HG03103 (cell line): ENCODE data around the gene DVL3.
"Not testable (repeated sequence)": the region's sequence is repeated elsewhere in the genome, so short reads cannot be mapped to it uniquely, and the experiment has no call there.

ENCODE experiments used
- ATAC-seq: cut with Tn5 transposase; IDR thresholded peaks from one replicate; pipeline ENCODE4 v1.9.1; 2021; ENCODE audit warnings: low read depth; ENCODE audit not compliant: unreplicated experiment

Gene DVL3

GRCh38 chr3:184155644-184156521 lies 706 bp downstream of the DVL3 start:
- ATAC-seq, result peak; percentile 8

GRCh38 chr3:184156522-184156955 lies 1.4 kb downstream of the DVL3 start:
- no peak for ATAC-seq

GRCh38 chr3:184157206-184157605 lies 2.0 kb downstream of the DVL3 start:
- no peak for ATAC-seq

- ATAC-seq, result no peak
Observed at GRCh38 chr3:184158404-184158803, 3.2 kb downstream of the DVL3 start.

- no peak for ATAC-seq
Observed at GRCh38 chr3:184160456-184160855, 5.3 kb downstream of the DVL3 start.

GRCh38 chr3:184162571-184163070 lies 7.4 kb downstream of the DVL3 start:
- ATAC-seq, result not testable (repeated sequence)

GRCh38 chr3:184164648-184165330 lies 9.6 kb downstream of the DVL3 start:
- no peak for ATAC-seq

GRCh38 chr3:184165543-184165942 lies 10.4 kb downstream of the DVL3 start:
- no peak for ATAC-seq

- no peak for ATAC-seq
Observed at GRCh38 chr3:184166671-184167070, 11.5 kb downstream of the DVL3 start.

- ATAC-seq, result no peak
Observed at GRCh38 chr3:184167786-184168185, 12.6 kb downstream of the DVL3 start.

GRCh38 chr3:184168363-184169120 lies 13.4 kb downstream of the DVL3 start:
- ATAC-seq, result no peak

GRCh38 chr3:184169896-184170875 lies 15.0 kb downstream of the DVL3 start:
- no peak for ATAC-seq

GRCh38 chr3:184171562-184171961 lies 16.4 kb downstream of the DVL3 start:
- no peak for ATAC-seq

GRCh38 chr3:184172681-184173373 lies 17.6 kb downstream of the DVL3 start:
- no peak for ATAC-seq

GRCh38 chr3:184173374-184173722 lies 18.2 kb downstream of the DVL3 start:
- ATAC-seq, result no peak

GRCh38 chr3:184174284-184174645 lies 19.1 kb downstream of the DVL3 start:
- ATAC-seq, result no peak

- peak; percentile 94 for ATAC-seq
Observed at GRCh38 chr3:184174646-184175492, 19.7 kb downstream of the DVL3 start, which contains the start of gene AP2M1. TSS of gene AP2M1 (plus strand) at chr3:184174855. CDS start at chr3:184176994, 2,139 bp downstream.

- no peak for ATAC-seq
Observed at GRCh38 chr3:184175506-184175905, 20.3 kb downstream of the DVL3 start.
